Measurements from ENCODE around the gene PPP4C. TPM values are rescaled to one million over a fixed set of nuclear protein-coding genes. Genes with fewer than 3 reads are reported as not detected.

PPP4C gene
- total and polyA plus RNA-seq, 2 of the 8 experiments (the other 6 are each of a cell fraction or from before 2014, with no cell fraction given): 148 to 298 TPM

DNA sequence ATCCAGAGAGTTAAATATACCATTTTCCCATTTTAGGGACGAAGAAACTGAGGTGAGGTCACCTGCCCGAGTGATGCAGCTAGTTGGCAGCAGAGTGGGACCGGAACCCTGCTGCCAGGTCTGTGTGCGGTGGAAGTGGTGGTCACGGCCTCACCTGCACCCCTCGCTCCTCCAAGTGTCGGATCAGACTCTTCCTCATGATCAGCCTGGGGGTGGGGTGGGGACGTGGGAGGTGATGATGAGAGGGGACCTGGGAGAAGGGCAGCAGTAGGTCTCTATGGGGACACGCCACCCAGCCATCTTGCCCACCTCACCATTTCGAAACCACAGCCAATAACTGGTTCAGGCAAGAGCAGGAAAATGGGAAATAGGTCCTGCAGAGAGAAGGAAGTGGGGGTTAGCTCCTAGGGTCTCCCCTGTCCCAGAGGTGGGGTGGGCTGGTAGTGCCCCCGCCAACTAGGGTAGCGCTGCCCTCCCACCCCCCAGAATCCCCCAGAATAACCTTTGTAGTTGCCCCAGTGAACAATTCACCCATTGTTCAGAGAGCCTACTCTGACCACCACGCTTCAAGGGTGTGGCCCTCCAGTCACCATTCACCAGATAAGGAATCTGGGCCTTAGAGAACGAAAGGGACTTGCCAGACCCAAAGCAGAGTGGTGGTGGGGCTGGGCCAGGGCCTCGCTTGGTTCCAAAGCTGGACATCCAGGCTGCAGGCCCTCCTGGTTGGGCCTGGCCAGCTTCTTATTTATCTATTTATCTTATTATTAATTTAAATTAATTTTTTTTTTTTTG, 32.5 kb downstream of the PPP4C start:
- Histone ChIP-seq H2BK20ac (ENCODE audit: low read length) (no peak overlapping the region), H3K27me3 (replicated peaks in 1 of 4; ENCODE audit: control insufficient read depth in 3 of 4, extremely low read depth in 1 of 4, insufficient read depth in 3 of 4, low read length in 3 of 4) (no peaks in the 10 kb centered on the region), H3K4ac (replicated peaks; ENCODE audit: insufficient read length, low read depth, low read length) (no peak overlapping the region), H2AFZ (ENCODE audit: low read length) (no peak overlapping the region), H2BK5ac (ENCODE audit: low read depth, low read length) (no peak overlapping the region), H3K79me1 (ENCODE audit: low read depth, low read length) (no peaks in the 10 kb centered on the region), H3K56ac (replicated peaks; ENCODE audit: insufficient read length, low read depth, low read length) (no peak overlapping the region), H4K8ac (ENCODE audit: extremely low read depth, insufficient read depth, low read length) (peak overlapping the region; percentile 51; the same call in 1 of the 2 replicates), H3K4me2 (ENCODE audit: insufficient read depth in 1 of 2, low read depth in 2 of 2, low read length in 2 of 2) (no peak overlapping the region), H3K14ac (ENCODE audit: insufficient read length) (no peak overlapping the region), H2BK15ac (ENCODE audit: low read length) (no peak overlapping the region), H3K23ac (ENCODE audit: insufficient read length) (no peak overlapping the region), H4K5ac (ENCODE audit: insufficient read length, low read depth, low read length) (no peak overlapping the region), H3K9ac (replicated peaks in 1 of 4; ENCODE audit: extremely low read depth in 1 of 4, low read depth in 3 of 4, low read length in 3 of 4) (no peak overlapping the region), H2BK12ac (ENCODE audit: low read depth, low read length) (no peak overlapping the region), H4K91ac (replicated peaks; ENCODE audit: insufficient read length, low read length) (no peak overlapping the region), H3K4me1 (replicated peaks in 1 of 4; ENCODE audit: control insufficient read depth in 3 of 4, insufficient read depth in 4 of 4, low read length in 3 of 4) (peaks cover 0 to 8% (median 5%) of the 10 kb centered on the region in 4 experiments; a peak in 5 of 7 replicates), H3K27ac (ENCODE audit: low read depth, low read length) (no peak overlapping the region), H2AK5ac (ENCODE audit: low read depth, low read length) (no peak overlapping the region), H3K4me3 (ENCODE audit: extremely low read depth in 1 of 4, insufficient read depth in 2 of 4, low read depth in 3 of 4, low read length in 4 of 4) (no peak overlapping the region), H3K36me3 (ENCODE audit: control insufficient read depth in 2 of 4, insufficient read depth in 4 of 4, low read length in 3 of 4) (peaks cover 9 to 19% (median 14%) of the 10 kb centered on the region in 4 experiments; a peak in 7 of 8 replicates), H3K79me2 (ENCODE audit: control insufficient read depth in 1 of 2, insufficient read depth in 2 of 2, low read length in 2 of 2) (peaks cover 0 to 13% of the 10 kb centered on the region in 2 experiments; a peak in 2 of 4 replicates), H2BK120ac (replicated peaks; ENCODE audit: low read depth, low read length) (no peak overlapping the region), H4K20me1 (replicated peaks in 1 of 2; ENCODE audit: control insufficient read depth in 1 of 2, insufficient read depth in 2 of 2, low read length in 2 of 2) (peaks cover 3 to 16% of the 10 kb centered on the region in 2 experiments), H3K23me2 (ENCODE audit: low read depth, low read length) (no peaks in the 10 kb centered on the region), H3K18ac (ENCODE audit: extremely low read depth, low read length) (no peak overlapping the region), H3K9me3 (ENCODE audit: insufficient read depth in 2 of 2, low read depth in 1 of 2, low read length in 1 of 2) (no peaks in the 10 kb centered on the region)
- 93% methylated on average over 12 of the region's 15 CpGs; no CpG with 5 or more reads in 1 of the 2 experiments for WGBS, 2 experiments (ENCODE audit: extremely low coverage in 1 of 2, insufficient coverage in 1 of 2, insufficient read length in 1 of 2, insufficient replicate concordance in 2 of 2, low coverage in 1 of 2, low lambda C conversion rate in 2 of 2, missing lambda C conversion rate in 1 of 2)
- DNase-seq (ENCODE audit: low read depth in 1 of 2, low spot score in 2 of 2) (no peak), FAIRE-seq (no peak)
- ChIA-PET POLR2A (ENCODE audit: partially characterized antibody) (interaction anchor here (0.5 to 16.3 kb wide), 3 partner anchors 16 to 415 kb away, joined by 3 to 169 read pairs (median 3); partner anchors contain the start of genes TBX6 and YPEL3), CTCF (ENCODE audit: partially characterized antibody) (no interaction called here)
- TF ChIP-seq KDM4A (IDR thresholded peaks at IDR 0.05; ENCODE audit: low read depth, low read length, severe bottlenecking) (no peak), POLR2A (IDR thresholded peaks at IDR 0.05; ENCODE audit: control extremely low read depth in 1 of 2, low read depth in 2 of 2, low read length in 2 of 2) (peak in 1 of 2 experiments; percentile 53; a peak in 1 of 3 replicates)
